HepG2 (cell line): Measurements from ENCODE around the gene HAGH. TPM values are rescaled to one million over a fixed set of nuclear protein-coding genes. Genes with fewer than 3 reads are reported as not detected.

Source experiments
- CBX2 ChIP-seq, 2 experiments: fragments of 200-600 bp in 1 of 2; sonication (generic); formaldehyde crosslinking in 1 of 2; IDR thresholded peaks; 2 replicates each; pipeline versions ENCODE4 v1.7.0 to v1.8.1; 2018 to 2022; ENCODE audit warnings: low read depth in 2 of 2, low read length in 1 of 2, mild to moderate bottlenecking in 1 of 2, missing genetic modification reagents in 1 of 2
- MIER3 ChIP-seq: IDR thresholded peaks from 2 replicates; pipeline ENCODE4 v1.6.1; 2016; ENCODE audit warnings: missing compliant biosample characterization, borderline replicate concordance
- NCOA1 ChIP-seq: sonication (generic); formaldehyde crosslinking; IDR thresholded peaks from 2 replicates; pipeline ENCODE4 v1.9.0; 2021; ENCODE audit warnings: missing genetic modification reagents
- NCOA5 ChIP-seq: sonication (generic); formaldehyde crosslinking; IDR thresholded peaks from 2 replicates; pipeline ENCODE4 v1.4.0; 2020; ENCODE audit warnings: missing genetic modification reagents
- NR2F1 ChIP-seq, 2 experiments: fragments of 450-650 bp in 1 of 2; formaldehyde crosslinking in 1 of 2; IDR thresholded peaks; 2 replicates each; pipeline versions ENCODE4 v1.5.0 to v1.6.1; 2016 to 2020; ENCODE audit warnings: mild to moderate bottlenecking in 1 of 2, missing compliant biosample characterization in 1 of 2, missing genetic modification reagents in 1 of 2, moderate library complexity in 1 of 2
- NR2F6 ChIP-seq, 2 experiments: IDR thresholded peaks; 2 replicates each; pipeline ENCODE4 v1.6.1; 2016; ENCODE audit warnings: antibody characterized with exemption in 1 of 2, mild to moderate bottlenecking in 1 of 2
- PRPF4 ChIP-seq: fragments of 200-400 bp; formaldehyde crosslinking; IDR thresholded peaks from 2 replicates; pipeline ENCODE4 v1.6.1; 2016; ENCODE audit warnings: low read length, low read depth; ENCODE audit not compliant: poor library complexity, severe bottlenecking
- RBAK ChIP-seq: sonication (generic); formaldehyde crosslinking; IDR thresholded peaks from 2 replicates; pipeline ENCODE4 v1.5.1; 2020; ENCODE audit warnings: mild to moderate bottlenecking, missing genetic modification reagents
- SALL2 ChIP-seq: sonication (generic); formaldehyde crosslinking; IDR thresholded peaks from 2 replicates; pipeline ENCODE4 v1.8.1; 2023; ENCODE audit warnings: mild to moderate bottlenecking, missing genetic modification reagents, inconsistent platforms
- SAP130 ChIP-seq: IDR thresholded peaks from 2 replicates; pipeline ENCODE4 v1.6.1; 2016; ENCODE audit warnings: low read depth
- SNAI1 ChIP-seq: sonication (generic); formaldehyde crosslinking; IDR thresholded peaks from 2 replicates; pipeline ENCODE4 v1.5.0; 2020; ENCODE audit warnings: mild to moderate bottlenecking, missing genetic modification reagents, borderline replicate concordance
- SRF ChIP-seq: IDR thresholded peaks from 2 replicates; pipeline ENCODE4 v1.6.1; 2011; ENCODE audit warnings: mild to moderate bottlenecking, low read depth, low read length, moderate library complexity
- TBL1XR1 ChIP-seq: fragments of 150-350 bp; IDR thresholded peaks from 2 replicates; pipeline ENCODE4 v1.6.1; 2014; ENCODE audit warnings: borderline replicate concordance, low read length; ENCODE audit not compliant: partially characterized antibody
- ZBTB7A ChIP-seq: sonication (generic); formaldehyde crosslinking; IDR thresholded peaks from 2 replicates; pipeline ENCODE4 v1.8.0; 2022; ENCODE audit warnings: mild to moderate bottlenecking, missing genetic modification reagents
- ZKSCAN8 ChIP-seq: IDR thresholded peaks from 2 replicates; pipeline ENCODE4 v1.6.1; 2016; ENCODE audit warnings: borderline replicate concordance, missing genetic modification reagents, missing compliant biosample characterization
- ZNF230 ChIP-seq: sonication (generic); formaldehyde crosslinking; IDR thresholded peaks from 2 replicates; pipeline ENCODE4 v1.4.0; 2020; ENCODE audit warnings: mild to moderate bottlenecking, missing genetic modification reagents
- ZNF44 ChIP-seq: sonication (generic); formaldehyde crosslinking; IDR thresholded peaks from 2 replicates; pipeline ENCODE4 v1.5.1; 2020; ENCODE audit warnings: mild to moderate bottlenecking, missing genetic modification reagents
- ZSCAN22 ChIP-seq: sonication (generic); formaldehyde crosslinking; IDR thresholded peaks from 2 replicates; pipeline ENCODE4 v1.4.0; 2020; ENCODE audit warnings: mild to moderate bottlenecking, missing genetic modification reagents
- polyA plus RNA-seq, 8 experiments: library from polyadenylated mRNA; depleted of rRNA in 3 of 8; stranded (reverse) in 7 of 8; unstranded in 1 of 8; fragments of >200 nt; fragmentation: Illumina TruSeq in 4 of 8; extraction: Trizol in 4 of 8; gene quantifications; 2 replicates each; pipeline versions ENCODE4 v1.2.1 to v1.2.3, GENCODE V29; 2011 to 2016; ENCODE audit warnings: low read depth in 4 of 8, missing spikeins in 1 of 8, mixed read lengths in 1 of 8; ENCODE audit not compliant: insufficient read depth in 1 of 8
- total RNA-seq, 5 experiments: library from RNA; depleted of rRNA; stranded (reverse); fragments of >200 nt; fragmentation: Illumina TruSeq; extraction: Trizol; gene quantifications; 2 replicates each; pipeline ENCODE4 v1.2.3, GENCODE V29; 2016; ENCODE audit warnings: low read depth in 1 of 5
- TF ChIP-seq, protein P1 (sequence below): sonication (generic); formaldehyde crosslinking; IDR thresholded peaks from 2 replicates; pipeline ENCODE4 v1.4.0; 2020; ENCODE audit warnings: missing genetic modification reagents
- TF ChIP-seq, protein P2 (sequence below): IDR thresholded peaks from 2 replicates; pipeline ENCODE4 v1.6.1; 2016; ENCODE audit warnings: missing compliant biosample characterization, missing genetic modification reagents, borderline replicate concordance
- TF ChIP-seq, protein P3 (sequence below): sonication (generic); formaldehyde crosslinking; IDR thresholded peaks from 2 replicates; pipeline ENCODE4 v1.9.0; 2022; ENCODE audit warnings: low read depth, missing genetic modification reagents
- TF ChIP-seq, protein P4 (sequence below): sonication (generic); formaldehyde crosslinking; IDR thresholded peaks from 2 replicates; pipeline ENCODE4 v1.5.1; 2020; ENCODE audit warnings: mild to moderate bottlenecking, missing genetic modification reagents, borderline replicate concordance

HAGH gene
- total and polyA plus RNA-seq, 2 of the 13 experiments (the other 11 are each of a cell fraction or from before 2014, with no cell fraction given), result 70.4 to 95.4 TPM

DNA sequence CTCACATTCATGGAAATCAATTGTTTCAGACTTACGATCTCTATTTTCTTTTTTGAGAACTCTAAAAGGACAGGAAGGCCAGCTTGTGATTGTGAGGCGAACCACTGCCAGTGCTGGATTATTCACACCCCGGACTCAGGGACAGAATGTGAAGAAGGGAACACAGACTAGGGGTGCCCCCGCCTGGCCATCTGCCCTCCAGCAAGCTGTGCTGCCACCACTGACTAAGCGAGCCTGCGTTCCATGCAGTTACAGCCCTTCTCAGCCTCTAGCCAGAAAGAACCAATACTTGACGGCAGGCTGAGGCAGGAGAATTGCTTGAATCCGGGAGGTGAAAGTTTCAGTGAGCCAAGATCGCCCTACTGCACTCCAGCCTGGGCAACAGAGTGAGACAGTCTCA lies 2.8 kb downstream of the HAGH start (continued):
- TF ChIP-seq, protein P1, sequence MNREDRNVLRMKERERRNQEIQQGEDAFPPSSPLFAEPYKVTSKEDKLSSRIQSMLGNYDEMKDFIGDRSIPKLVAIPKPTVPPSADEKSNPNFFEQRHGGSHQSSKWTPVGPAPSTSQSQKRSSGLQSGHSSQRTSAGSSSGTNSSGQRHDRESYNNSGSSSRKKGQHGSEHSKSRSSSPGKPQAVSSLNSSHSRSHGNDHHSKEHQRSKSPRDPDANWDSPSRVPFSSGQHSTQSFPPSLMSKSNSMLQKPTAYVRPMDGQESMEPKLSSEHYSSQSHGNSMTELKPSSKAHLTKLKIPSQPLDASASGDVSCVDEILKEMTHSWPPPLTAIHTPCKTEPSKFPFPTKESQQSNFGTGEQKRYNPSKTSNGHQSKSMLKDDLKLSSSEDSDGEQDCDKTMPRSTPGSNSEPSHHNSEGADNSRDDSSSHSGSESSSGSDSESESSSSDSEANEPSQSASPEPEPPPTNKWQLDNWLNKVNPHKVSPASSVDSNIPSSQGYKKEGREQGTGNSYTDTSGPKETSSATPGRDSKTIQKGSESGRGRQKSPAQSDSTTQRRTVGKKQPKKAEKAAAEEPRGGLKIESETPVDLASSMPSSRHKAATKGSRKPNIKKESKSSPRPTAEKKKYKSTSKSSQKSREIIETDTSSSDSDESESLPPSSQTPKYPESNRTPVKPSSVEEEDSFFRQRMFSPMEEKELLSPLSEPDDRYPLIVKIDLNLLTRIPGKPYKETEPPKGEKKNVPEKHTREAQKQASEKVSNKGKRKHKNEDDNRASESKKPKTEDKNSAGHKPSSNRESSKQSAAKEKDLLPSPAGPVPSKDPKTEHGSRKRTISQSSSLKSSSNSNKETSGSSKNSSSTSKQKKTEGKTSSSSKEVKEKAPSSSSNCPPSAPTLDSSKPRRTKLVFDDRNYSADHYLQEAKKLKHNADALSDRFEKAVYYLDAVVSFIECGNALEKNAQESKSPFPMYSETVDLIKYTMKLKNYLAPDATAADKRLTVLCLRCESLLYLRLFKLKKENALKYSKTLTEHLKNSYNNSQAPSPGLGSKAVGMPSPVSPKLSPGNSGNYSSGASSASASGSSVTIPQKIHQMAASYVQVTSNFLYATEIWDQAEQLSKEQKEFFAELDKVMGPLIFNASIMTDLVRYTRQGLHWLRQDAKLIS (CRISPR knock-in tag), result no peak
- no peak for TF ChIP-seq PRPF4
- TF ChIP-seq ZSCAN22 (CRISPR knock-in tag), result no peak
- TF ChIP-seq ZBTB7A (CRISPR knock-in tag), result no peak
- TF ChIP-seq, protein P2, sequence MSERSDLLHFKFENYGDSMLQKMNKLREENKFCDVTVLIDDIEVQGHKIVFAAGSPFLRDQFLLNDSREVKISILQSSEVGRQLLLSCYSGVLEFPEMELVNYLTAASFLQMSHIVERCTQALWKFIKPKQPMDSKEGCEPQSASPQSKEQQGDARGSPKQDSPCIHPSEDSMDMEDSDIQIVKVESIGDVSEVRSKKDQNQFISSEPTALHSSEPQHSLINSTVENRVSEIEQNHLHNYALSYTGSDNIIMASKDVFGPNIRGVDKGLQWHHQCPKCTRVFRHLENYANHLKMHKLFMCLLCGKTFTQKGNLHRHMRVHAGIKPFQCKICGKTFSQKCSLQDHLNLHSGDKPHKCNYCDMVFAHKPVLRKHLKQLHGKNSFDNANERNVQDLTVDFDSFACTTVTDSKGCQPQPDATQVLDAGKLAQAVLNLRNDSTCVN (CRISPR knock-in tag), result no peak
- TF ChIP-seq ZNF44 (CRISPR knock-in tag), result no peak
- TF ChIP-seq NR2F1 (CRISPR knock-in tag; IDR thresholded peaks at IDR 0.05), result no peak
- no peak for TF ChIP-seq TBL1XR1
- TF ChIP-seq NR2F6 (IDR thresholded peaks at IDR 0.05), result no peak
- peak; percentile 45; the same call in 1 of the 2 replicates for TF ChIP-seq NR2F6 (CRISPR knock-in tag; IDR thresholded peaks at IDR 0.05)
- no peak for TF ChIP-seq NCOA1
- TF ChIP-seq ZKSCAN8 (CRISPR knock-in tag), result no peak
- TF ChIP-seq ZNF230, result no peak
- TF ChIP-seq NCOA5, result no peak
- 0 out of 2 replicates have a peak, but pooled peaks have one; percentile 36 for TF ChIP-seq MIER3 (CRISPR knock-in tag)
- TF ChIP-seq, protein P3, sequence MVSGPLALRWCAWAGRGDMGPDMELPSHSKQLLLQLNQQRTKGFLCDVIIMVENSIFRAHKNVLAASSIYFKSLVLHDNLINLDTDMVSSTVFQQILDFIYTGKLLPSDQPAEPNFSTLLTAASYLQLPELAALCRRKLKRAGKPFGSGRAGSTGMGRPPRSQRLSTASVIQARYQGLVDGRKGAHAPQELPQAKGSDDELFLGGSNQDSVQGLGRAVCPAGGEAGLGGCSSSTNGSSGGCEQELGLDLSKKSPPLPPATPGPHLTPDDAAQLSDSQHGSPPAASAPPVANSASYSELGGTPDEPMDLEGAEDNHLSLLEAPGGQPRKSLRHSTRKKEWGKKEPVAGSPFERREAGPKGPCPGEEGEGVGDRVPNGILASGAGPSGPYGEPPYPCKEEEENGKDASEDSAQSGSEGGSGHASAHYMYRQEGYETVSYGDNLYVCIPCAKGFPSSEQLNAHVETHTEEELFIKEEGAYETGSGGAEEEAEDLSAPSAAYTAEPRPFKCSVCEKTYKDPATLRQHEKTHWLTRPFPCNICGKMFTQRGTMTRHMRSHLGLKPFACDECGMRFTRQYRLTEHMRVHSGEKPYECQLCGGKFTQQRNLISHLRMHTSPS (CRISPR knock-in tag), result no peak
- TF ChIP-seq SAP130, result peak; percentile 80
- TF ChIP-seq, protein P4, sequence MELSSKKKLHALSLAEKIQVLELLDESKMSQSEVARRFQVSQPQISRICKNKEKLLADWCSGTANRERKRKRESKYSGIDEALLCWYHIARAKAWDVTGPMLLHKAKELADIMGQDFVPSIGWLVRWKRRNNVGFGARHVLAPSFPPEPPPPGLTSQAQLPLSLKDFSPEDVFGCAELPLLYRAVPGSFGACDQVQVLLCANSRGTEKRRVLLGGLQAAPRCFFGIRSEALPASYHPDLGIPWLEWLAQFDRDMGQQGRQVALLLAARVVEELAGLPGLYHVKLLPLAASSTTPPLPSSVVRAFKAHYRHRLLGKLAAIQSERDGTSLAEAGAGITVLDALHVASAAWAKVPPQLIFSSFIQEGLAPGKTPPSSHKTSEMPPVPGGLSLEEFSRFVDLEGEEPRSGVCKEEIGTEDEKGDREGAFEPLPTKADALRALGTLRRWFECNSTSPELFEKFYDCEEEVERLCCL, result 0 out of 2 replicates have a peak, but pooled peaks have one; percentile 17
- no peak for TF ChIP-seq CBX2 (IDR thresholded peaks at IDR 0.05; ENCODE audit: low read depth, low read length)
- TF ChIP-seq CBX2 (CRISPR knock-in tag; IDR thresholded peaks at IDR 0.05; ENCODE audit: low read depth), result no peak
- TF ChIP-seq SNAI1 (CRISPR knock-in tag), result no peak
- TF ChIP-seq SRF, result no peak
- no peak for TF ChIP-seq RBAK
- no peak for TF ChIP-seq SALL2
